Neural progenitor cell (in vitro differentiated cells): ENCODE measurements around the gene ACO2. TPM values are rescaled to one million over a fixed set of nuclear protein-coding genes. Genes with fewer than 3 reads are reported as not detected.
A peak's percentile ranks its signal among the peaks of the same experiment; 100 is the strongest.

Source experiments
- DNase-seq: peaks from one replicate; pipeline ENCODE4 v3.0.0-alpha.2; 2016; ENCODE audit warnings: low spot score
- H2AFZ ChIP-seq: fragments of 200-600 bp; sonication (generic); replicated peaks from 2 replicates; pipeline ENCODE4 v1.6.1; 2016; ENCODE audit warnings: antibody characterized with exemption
- H3F3A ChIP-seq: fragments of 200-600 bp; sonication (generic); 2 replicates; pipeline ENCODE4 v1.6.1; 2016; ENCODE audit warnings: antibody characterized with exemption, low read depth
- H3K27ac ChIP-seq: fragments of 200-600 bp; sonication (generic); 2 replicates; pipeline ENCODE4 v1.5.1; 2016; ENCODE audit warnings: mild to moderate bottlenecking
- H3K27me3 ChIP-seq: fragments of 200-600 bp; sonication (generic); 2 replicates; pipeline ENCODE4 v1.6.1; 2016; ENCODE audit warnings: mild to moderate bottlenecking, moderate library complexity
- H3K36me3 ChIP-seq: fragments of 200-600 bp; sonication (generic); 2 replicates; pipeline ENCODE4 v1.5.1; 2016
- H3K4me1 ChIP-seq: fragments of 200-600 bp; sonication (generic); 2 replicates; pipeline ENCODE4 v1.6.1; 2016; ENCODE audit warnings: mixed run types
- H3K4me2 ChIP-seq: fragments of 200-600 bp; sonication (generic); 2 replicates; pipeline ENCODE4 v1.6.1; 2016
- H3K4me3 ChIP-seq: fragments of 200-600 bp; sonication (generic); 2 replicates; pipeline ENCODE4 v1.5.1; 2016
- H3K79me2 ChIP-seq: fragments of 200-600 bp; sonication (generic); 2 replicates; pipeline ENCODE4 v1.6.1; 2016; ENCODE audit warnings: low read depth
- H3K9ac ChIP-seq: fragments of 200-600 bp; sonication (generic); 2 replicates; pipeline ENCODE4 v1.6.1; 2016
- H3K9me3 ChIP-seq: fragments of 200-600 bp; sonication (generic); 2 replicates; pipeline ENCODE4 v1.5.1; 2016; ENCODE audit warnings: low read depth
- H4K20me1 ChIP-seq: fragments of 200-600 bp; sonication (generic); 2 replicates; pipeline ENCODE4 v1.6.1; 2016; ENCODE audit warnings: low read depth
- H3K27ac Mint-ChIP-seq: 3 replicates; pipeline ENCODE4 v1.8.0; 2021; ENCODE audit warnings: mixed read lengths
- H3K27me3 Mint-ChIP-seq: 2 replicates; pipeline ENCODE4 v1.8.0; 2022; ENCODE audit warnings: low read depth, mild to moderate bottlenecking, inconsistent platforms, moderate library complexity, mixed read lengths; ENCODE audit not compliant: insufficient read depth
- H3K36me3 Mint-ChIP-seq: 3 replicates; pipeline ENCODE4 v1.8.0; 2021; ENCODE audit warnings: mixed read lengths
- H3K4me1 Mint-ChIP-seq: 3 replicates; pipeline ENCODE4 v1.8.0; 2021; ENCODE audit warnings: mixed read lengths
- H3K4me3 Mint-ChIP-seq: 3 replicates; pipeline ENCODE4 v1.8.0; 2021; ENCODE audit warnings: mild to moderate bottlenecking, moderate library complexity, mixed read lengths
- H3K9me3 Mint-ChIP-seq: 3 replicates; pipeline ENCODE4 v1.8.0; 2020; ENCODE audit warnings: mixed read lengths
- CTCF ChIP-seq: fragments of 200-600 bp; sonication (generic); IDR thresholded peaks from 2 replicates; pipeline ENCODE4 v1.5.1; 2017; ENCODE audit warnings: antibody characterized with exemption, mild to moderate bottlenecking
- EZH2 ChIP-seq: fragments of 200-600 bp; sonication (generic); IDR thresholded peaks from 2 replicates; pipeline ENCODE4 v1.6.1; 2017; ENCODE audit warnings: antibody characterized with exemption, mild to moderate bottlenecking, moderate library complexity
- EZH2phosphoT487 ChIP-seq: fragments of 200-600 bp; sonication (generic); IDR thresholded peaks from 2 replicates; pipeline ENCODE4 v1.6.1; 2017; ENCODE audit warnings: antibody characterized with exemption
- total RNA-seq: library from RNA; depleted of rRNA; stranded (reverse); fragments of >200 nt; gene quantifications from 2 replicates; pipeline ENCODE4 v1.2.3, GENCODE V29; 2015; ENCODE audit warnings: low replicate concordance

ACO2 gene
- total RNA-seq, 1 donor from 2014 or later, result 36.6 TPM

DNA sequence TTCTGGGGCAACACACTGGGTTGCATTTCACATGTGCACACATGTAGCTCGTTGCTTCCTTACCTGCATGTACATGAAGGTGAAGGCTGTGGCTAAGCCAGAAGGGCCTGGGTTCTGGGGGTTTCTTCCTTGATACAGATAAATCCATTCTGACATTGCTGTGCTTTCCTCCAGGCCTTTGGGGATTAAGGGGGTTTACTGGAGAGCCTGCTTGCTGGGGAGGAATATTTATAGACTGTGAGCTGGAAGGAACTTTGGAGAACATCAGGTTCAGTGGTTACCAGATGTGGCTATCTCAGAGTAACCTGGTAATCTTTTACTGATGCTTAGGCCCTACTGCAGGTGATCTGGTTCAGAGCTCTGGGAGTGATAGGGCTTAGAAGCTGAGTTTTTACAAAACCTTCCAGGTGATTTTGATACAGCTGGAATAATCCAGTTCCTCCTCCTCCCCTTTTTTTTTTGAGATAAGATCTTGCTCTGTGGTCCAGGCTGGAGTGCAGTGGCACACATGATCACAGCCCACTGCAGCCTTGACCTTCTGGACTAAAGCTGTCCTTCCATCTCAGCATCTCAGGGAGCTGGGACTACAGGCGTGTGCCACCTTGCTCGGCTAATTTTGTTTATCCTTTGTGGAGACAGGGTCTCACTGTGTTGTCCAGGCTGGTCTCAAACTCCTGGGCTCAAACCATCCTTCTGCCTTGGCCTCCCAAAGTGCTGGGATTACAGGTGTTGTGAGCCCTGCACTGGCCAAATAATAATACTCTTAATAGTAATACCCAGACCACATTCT is 19.9 kb downstream of the ACO2 start:
- peaks cover 94% of the 10 kb centered on the region for H3K79me2 ChIP-seq
- H2AFZ ChIP-seq, result no peak overlapping the region
- no peaks in the 10 kb centered on the region for H3K27me3 ChIP-seq
- H3K4me1 Mint-ChIP-seq, result peaks cover 39% of the 10 kb centered on the region
- DNase-seq, result no peak
- TF ChIP-seq EZH2phosphoT487 (no peak), EZH2 (no peak), CTCF (no peak)
- H3K36me3 ChIP-seq, result no peaks in the 10 kb centered on the region
- H3K9ac ChIP-seq, result no peak overlapping the region
- H3K27ac ChIP-seq, result no peak overlapping the region
- no peak overlapping the region for H3K27ac Mint-ChIP-seq
- H4K20me1 ChIP-seq, result peaks cover 24% of the 10 kb centered on the region
- H3K27me3 Mint-ChIP-seq, result peaks cover 3% of the 10 kb centered on the region
- H3K4me1 ChIP-seq, result peaks cover 30% of the 10 kb centered on the region
- no peak overlapping the region for H3K4me2 ChIP-seq
- no peaks in the 10 kb centered on the region for H3K9me3 Mint-ChIP-seq
- no peaks in the 10 kb centered on the region for H3K36me3 Mint-ChIP-seq
- H3K9me3 ChIP-seq, result no peaks in the 10 kb centered on the region
- H3K4me3 Mint-ChIP-seq, result no peak overlapping the region
- H3F3A ChIP-seq, result peaks cover 18% of the 10 kb centered on the region
- H3K4me3 ChIP-seq, result no peak overlapping the region

DNA sequence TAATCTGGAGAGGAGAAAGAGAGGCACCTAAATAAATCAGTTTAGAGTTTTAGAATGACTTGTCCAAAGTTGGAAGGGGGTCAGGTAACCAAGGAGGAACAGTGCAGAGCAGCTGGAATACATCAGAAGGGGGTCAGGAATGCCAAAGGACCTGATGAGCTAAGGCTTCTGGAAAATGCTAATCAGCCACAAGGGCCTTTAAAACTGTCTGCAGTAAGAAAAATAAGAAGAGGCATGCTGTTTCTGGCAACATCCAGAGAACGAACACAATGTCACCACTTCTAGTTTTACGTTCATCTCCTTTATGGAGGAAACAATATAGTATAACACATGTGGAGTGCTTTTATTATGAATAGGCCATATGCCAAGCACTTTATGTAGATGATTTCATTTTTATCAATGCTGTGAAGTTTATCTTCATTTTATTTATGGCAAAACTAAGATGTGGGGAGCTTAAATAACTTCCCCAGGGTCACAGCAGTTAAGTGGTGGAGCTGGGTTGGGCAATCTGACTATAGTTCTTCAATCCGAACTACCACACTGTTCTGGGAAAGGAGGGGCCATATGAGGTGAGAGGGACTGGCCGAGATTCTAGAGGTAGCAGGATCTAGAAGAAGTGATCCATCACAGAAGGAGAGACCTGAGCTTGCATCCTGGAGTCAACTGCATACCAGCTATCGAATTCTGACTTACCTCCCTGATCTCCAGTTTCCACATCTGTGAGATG is 22.6 kb downstream of the ACO2 start:
- TF ChIP-seq EZH2, result no peak
- TF ChIP-seq CTCF, result no peak
- TF ChIP-seq EZH2phosphoT487, result no peak
- peaks cover 30% of the 10 kb centered on the region for H3K4me1 ChIP-seq
- Mint-ChIP-seq H3K4me1 (peaks cover 28% of the 10 kb centered on the region), H3K4me3 (no peak overlapping the region), H3K9me3 (no peaks in the 10 kb centered on the region), H3K36me3 (no peaks in the 10 kb centered on the region), H3K27me3 (peaks cover 3% of the 10 kb centered on the region), H3K27ac (no peak overlapping the region)
- H3K27me3 ChIP-seq, result no peaks in the 10 kb centered on the region
- H3K4me3 ChIP-seq, result no peak overlapping the region
- DNase-seq, result no peak
- H3K9ac ChIP-seq, result no peak overlapping the region
- H3K9me3 ChIP-seq, result no peaks in the 10 kb centered on the region
- H3F3A ChIP-seq, result peaks cover 11% of the 10 kb centered on the region
- H3K4me2 ChIP-seq, result no peak overlapping the region
- no peaks in the 10 kb centered on the region for H3K36me3 ChIP-seq
- H4K20me1 ChIP-seq, result peaks cover 24% of the 10 kb centered on the region
- H3K79me2 ChIP-seq, result peaks cover 83% of the 10 kb centered on the region
- no peak overlapping the region for H3K27ac ChIP-seq
- H2AFZ ChIP-seq, result no peak overlapping the region

GRCh38 chr22:41498303-41498835 is 29.5 kb downstream of the ACO2 start:
- Histone ChIP-seq H3K4me3 (no peak overlapping the region), H3F3A (no peaks in the 10 kb centered on the region), H3K9me3 (no peaks in the 10 kb centered on the region), H3K4me1 (no peaks in the 10 kb centered on the region), H3K9ac (no peak overlapping the region), H3K36me3 (no peaks in the 10 kb centered on the region), H2AFZ (no peak overlapping the region), H3K4me2 (no peak overlapping the region), H3K79me2 (peaks cover 17% of the 10 kb centered on the region), H4K20me1 (no peaks in the 10 kb centered on the region), H3K27ac (no peak overlapping the region), H3K27me3 (no peaks in the 10 kb centered on the region)
- Mint-ChIP-seq H3K27me3 (peaks cover 5% of the 10 kb centered on the region), H3K4me3 (no peak overlapping the region), H3K27ac (peak overlapping the region; percentile 66), H3K9me3 (no peaks in the 10 kb centered on the region), H3K4me1 (no peaks in the 10 kb centered on the region), H3K36me3 (peaks cover 3% of the 10 kb centered on the region)
- DNase-seq, result no peak
- TF ChIP-seq CTCF (no peak), EZH2phosphoT487 (no peak), EZH2 (no peak)
